Sciatic nerve (tissue), 2 donors: ENCODE measurements around the gene SERINC5. TPM values are rescaled to one million over a fixed set of nuclear protein-coding genes. Genes with fewer than 3 reads are reported as not detected.
A peak's percentile ranks its signal among the peaks of the same experiment; 100 is the strongest.
"Not testable (repeated sequence)": the region's sequence is repeated elsewhere in the genome, so short reads cannot be mapped to it uniquely, and the experiment has no call there.

Source experiments
- ATAC-seq: fragments of 200-7000 bp; cut with Tn5 transposase; one replicate; pipeline ENCODE4 v1.9.1; 2020; ENCODE audit warnings: mild to moderate bottlenecking, moderate library complexity
- DNase-seq: peaks from one replicate; pipeline ENCODE4 v3.0.0-alpha.2; 2020; ENCODE audit warnings: low spot score
- intact Hi-C: fragments of 100-400 bp; cut with DNase I; formaldehyde crosslinking; loops from one replicate; pipeline ENCODE4 v1.14.2; 2022
- total RNA-seq: library from RNA; stranded (reverse); fragmentation: NEBNext Ultra II Directional; extraction: Animal tissue kit (Norgen Biotek cat#: 25700); gene quantifications from one replicate; pipeline ENCODE4 v1.2.1, GENCODE V29; 2021
- donor health status: DM: no; HTN: no; CAD: no.
- donor health status: DM: no; HTN: no; CAD: no.

Gene SERINC5
- total RNA-seq, 1 donor from 2014 or later = 70.2 TPM

DNA sequence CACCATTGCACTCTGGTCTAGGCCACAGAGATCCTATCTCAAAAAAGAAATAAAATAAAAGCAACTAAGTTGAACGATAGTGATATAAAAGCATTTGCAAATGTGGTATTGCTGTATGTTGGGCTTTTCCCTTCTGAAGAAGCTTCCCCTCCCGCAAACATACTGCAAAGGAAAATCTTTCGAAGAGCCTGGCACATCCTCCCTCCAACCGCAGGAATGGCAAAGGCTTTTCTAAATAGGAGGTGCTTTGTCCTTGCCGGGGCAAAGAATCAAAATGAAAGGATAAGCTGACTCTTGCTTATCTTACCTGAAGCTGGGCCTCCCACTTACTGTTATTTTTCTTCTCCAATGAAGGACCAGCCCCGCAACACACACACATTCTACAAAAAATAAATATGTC, 45.8 kb downstream of the SERINC5 start:
- intact Hi-C loops = no loop called here
- ATAC-seq = no peak

DNA sequence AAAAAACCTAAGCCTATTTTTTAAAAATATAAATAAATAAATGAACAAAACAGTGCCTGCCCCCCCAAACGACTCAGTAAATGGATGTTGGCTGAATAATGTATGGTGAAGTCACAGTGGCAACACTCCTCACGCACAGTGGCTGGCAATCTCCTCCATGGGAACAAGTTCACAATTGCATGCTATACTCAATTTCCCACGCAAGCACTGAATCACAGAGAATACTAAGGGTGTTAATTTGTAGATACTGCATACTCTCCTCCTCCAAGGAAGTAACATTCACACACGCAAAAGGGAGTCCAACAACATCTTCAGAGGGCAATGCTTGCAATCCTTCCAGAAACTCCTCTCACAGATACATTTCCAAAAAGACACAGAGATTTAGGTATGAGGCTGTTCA, 47.5 kb downstream of the SERINC5 start:
- ATAC-seq = no peak
- intact Hi-C loops = no loop called here

More for the DNA sequence above, 45.8 kb downstream of the SERINC5 start:
- DNase-seq = no peak

DNA sequence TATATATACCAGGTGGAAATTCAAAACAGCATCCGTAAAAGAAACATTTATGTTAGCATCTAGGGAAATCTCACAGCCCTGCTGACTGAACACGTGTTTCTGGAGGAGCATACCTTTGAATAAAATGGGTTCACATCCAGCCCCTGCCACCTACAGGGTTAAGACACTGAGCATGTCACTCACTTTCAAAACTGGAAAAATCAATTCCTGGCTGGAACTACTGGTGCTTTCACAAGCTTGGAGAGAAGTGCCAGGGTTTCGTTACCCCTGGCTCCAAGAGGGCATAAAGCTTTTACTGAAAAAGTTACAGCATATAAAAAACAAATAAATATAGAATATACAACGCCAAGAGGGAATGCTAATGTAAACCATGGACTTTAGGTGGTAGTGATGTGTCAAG, 48.0 kb downstream of the SERINC5 start:
- ATAC-seq (no peak), DNase-seq (no peak)
- intact Hi-C loops = no loop called here

More for the DNA sequence above, 47.5 kb downstream of the SERINC5 start:
- no peak for DNase-seq

DNA sequence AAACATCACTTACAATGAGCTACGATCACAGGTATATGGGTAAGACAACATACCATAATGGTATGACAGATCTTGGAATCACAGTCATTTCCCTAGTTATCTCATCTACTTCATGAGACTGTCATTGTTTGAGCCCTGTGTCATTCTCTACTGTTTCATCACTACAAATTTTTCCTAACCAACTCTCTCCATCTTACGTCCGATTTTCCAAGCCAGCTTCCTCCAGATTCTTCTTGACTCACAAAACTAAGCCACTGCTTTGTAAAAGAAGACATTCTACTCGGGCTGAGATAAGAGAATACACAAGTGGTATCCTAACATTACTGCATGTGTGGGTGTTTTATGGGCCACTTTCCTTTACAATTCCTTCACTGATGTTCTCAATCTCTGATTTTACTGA, 49.6 kb downstream of the SERINC5 start:
- DNase-seq = no peak
- intact Hi-C loops = no loop called here
- ATAC-seq = peak; percentile 47

DNA sequence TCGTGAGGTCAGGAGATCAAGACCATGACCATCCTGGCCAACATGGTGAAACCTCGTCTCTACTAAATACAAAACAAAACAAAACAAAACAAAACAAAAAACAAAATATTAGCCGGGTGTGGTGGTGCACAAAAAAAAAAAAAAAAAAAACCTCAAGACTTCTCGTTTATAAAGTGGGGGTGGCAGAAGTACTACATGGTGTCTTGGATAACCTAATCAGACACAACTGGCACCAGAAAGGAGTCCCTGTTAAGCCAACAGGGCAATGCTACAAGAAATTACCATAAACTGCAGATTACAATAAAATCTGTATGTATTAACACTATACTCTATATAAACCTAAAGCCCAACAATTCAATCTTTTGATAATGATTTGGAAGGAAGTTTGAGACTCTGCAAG, 50.0 kb downstream of the SERINC5 start:
- ATAC-seq = no peak
- no peak for DNase-seq
- intact Hi-C loops = no loop called here

DNA sequence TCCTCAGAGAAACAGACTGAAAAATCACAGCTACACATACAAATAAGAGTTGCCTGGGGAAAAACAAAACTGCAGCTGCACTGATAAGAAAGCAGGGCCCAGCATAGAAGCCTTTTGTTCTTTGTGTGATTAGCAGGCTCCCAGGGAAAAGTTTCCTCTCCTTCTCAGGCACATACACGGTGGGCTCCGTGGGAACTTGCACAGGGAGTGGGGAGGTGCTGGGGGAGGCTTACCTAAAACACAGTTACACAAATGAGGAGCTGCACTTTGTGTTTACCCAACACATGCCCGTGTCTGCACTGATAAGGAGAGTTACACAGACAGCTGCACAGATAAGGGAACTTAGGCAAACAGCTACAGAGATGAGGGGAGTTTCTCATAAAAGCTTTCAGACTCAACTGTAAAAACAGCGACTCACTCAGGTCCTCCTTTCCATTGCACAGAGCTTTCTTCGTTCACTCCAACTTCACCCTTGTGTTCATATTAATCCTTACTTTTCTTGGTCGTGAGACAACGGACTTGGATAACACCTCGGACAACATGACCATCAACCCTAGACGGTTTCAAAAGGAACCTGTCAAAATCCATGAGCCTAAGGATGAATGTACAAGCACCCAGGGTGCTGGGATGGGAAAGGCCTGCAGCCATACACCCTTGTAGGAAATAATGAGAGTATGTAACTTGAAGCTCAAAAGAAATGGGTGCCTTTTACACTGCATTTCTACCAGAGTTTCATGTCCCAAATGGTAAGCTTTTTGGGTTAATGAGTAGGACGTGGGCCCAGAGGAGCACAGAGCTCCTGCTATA, 50.8 kb downstream of the SERINC5 start:
- ATAC-seq = peak; percentile 69

DNA sequence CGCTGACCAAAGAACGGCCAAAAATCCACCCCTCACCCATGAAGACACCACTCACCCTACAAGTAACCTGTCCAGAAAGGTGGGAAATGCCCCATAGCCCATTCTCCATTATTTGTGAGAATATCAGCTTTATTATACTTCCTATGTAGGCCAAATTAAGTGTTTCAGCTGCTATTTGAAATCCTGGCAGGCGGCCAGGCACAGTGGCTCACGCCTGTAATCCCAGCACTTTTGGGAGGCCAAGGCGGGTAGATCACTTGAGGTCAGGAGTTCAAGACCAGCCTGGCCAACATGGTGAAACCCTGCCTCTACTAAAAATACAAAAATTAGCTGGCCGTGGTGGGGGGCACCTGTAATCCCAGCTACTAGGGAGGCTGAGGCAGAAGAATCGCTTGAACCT, 54.1 kb downstream of the SERINC5 start:
- DNase-seq, intact Hi-C loops, ATAC-seq: not testable (repeated sequence)

More for the DNA sequence above, 50.8 kb downstream of the SERINC5 start:
- DNase-seq = no peak
- intact Hi-C loops = no loop called here

DNA sequence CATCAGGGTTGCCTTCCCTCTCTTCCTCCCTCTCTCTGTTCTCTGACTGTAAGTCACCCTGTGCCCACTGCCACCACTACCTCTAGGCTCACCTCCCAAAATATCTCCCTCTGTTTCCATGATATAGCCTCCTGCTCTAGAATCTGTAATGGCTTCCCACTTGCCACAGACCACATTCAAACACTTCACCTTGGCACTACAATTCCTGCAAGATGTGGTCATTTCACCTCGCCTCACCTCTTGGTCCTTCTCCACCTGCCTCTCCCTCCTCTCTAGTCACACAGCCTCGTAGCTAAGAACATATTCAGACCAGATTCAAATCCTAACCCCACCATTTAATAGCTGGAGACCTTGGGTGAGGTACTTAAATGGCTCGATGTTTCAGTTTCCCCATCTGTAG, 56.9 kb downstream of the SERINC5 start:
- no peak for DNase-seq
- intact Hi-C loops = no loop called here
- ATAC-seq = no peak

DNA sequence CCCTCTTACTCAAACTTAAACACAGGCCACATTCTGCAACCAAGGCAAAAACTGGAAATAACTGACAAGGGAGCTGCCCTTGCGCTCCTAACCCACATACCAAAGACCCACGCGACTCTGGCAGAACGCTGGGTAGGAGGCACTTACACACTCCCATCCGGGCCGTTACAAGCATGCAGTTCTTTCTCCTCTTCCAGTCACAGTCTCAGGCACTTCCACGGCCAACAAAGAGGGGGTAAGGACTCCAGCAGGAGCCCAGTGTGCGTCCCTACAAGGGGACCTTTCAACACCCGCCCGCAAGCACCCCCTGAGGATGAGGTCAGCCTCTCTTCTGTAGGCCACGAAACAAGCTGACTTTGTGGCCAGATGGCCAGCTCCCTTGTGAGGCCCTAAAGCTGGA, 57.4 kb downstream of the SERINC5 start:
- ATAC-seq (peak; percentile 91), DNase-seq (peak; percentile 80)
- intact Hi-C loops = no loop called here

DNA sequence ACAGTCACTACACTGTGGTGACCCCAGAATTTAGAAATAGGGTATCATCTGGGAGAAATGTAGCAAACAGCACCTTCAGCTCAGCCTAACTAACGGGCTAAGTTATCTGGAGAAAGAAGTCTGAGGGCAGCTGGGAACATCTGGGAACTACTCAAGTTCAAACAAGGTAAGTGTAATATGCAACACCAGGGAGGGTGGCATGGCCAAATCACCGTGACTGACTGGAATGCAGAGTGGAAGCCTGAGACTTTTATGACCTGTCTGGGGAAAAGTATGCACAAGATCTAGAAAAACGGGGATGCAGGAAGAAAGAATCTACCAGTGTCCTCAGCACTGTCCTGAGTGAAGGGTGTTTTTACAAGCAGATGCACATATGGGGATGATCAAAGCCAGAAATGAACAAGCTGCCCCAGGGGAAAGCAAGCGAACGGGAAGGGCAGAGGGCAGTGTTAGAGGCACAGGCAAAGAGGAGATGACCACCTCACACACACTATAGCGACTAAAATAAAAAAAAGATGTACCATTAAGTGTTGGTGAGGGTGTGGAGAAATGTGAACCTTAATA, 59.9 kb downstream of the SERINC5 start:
- ATAC-seq (no peak), DNase-seq (no peak)
- intact Hi-C loops = no loop called here

DNA sequence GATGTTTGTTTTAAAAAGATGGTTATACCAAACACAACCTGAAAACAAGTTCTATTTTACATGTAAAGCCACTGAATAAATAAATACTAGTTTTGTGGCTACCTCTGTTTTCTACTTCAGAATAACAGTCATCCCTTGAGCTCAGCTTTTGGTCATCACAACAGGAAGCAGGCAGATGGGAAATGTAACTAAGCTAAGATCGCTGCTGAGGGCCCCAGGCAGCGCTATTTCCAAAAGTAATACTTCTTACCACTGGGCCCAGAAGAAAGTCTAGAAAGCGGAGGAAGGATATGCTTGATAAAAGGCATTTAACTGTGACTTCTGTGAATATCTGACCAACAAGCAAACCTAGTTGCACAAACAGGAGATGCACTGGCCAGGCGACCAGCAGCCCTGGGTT, 61.4 kb downstream of the SERINC5 start:
- ATAC-seq (no peak), DNase-seq (no peak)
- intact Hi-C loops = no loop called here

DNA sequence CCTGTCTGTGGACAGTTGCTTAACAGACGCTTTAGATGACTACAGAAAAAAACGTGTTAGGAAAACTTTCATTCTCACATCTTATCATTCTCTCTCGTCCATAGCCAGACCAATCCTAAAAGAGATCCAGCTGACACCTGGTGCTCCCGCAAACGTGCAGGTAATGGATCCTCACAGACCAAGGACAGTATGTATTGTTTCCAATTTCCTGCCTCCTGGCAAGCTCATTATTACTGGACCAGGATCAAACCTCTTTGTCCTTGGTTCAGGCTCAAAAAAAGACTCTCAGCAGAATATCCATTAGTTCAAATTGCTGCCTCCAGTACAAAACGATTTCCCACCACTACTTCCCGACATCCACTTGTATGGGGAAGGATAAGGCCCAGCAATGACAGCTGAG, 62.4 kb downstream of the SERINC5 start:
- intact Hi-C loops = no loop called here
- DNase-seq = no peak

DNA sequence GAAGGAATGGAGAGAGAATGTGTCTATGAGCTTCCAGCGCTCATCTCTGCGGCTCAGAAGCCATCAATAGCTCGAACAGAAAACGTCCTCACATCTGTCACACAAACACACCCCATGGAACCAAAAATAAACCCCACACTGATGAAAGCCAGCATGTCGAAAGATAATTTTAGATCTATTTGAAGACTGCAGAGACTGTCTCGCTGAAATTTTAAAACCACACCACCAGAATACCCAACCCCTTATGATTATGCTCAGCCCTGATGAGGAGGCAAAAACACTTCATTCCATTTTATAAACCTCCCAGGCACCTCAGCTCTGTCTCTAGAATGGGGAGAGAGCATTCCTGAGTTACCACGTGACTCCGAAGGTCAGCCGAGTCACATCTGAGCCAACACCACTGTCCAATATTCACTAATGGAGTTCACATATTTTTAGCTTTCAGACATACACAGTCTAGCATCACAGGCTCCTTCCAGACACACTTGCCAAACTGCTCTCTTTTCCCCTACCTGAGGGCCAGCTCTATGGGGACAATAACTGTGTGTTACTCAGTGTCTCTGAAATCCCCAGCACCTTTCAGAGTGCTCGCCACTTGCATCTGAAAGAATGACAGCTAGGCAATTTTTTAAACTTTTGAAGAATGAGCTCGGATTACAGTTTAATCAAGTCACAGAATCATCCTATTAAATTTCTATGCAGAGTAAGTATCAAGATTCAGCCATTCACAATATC, 63.2 kb downstream of the SERINC5 start:
- no peak for DNase-seq
- intact Hi-C loops = no loop called here

More for the DNA sequence above, 62.4 kb downstream of the SERINC5 start:
- ATAC-seq = no peak

DNA sequence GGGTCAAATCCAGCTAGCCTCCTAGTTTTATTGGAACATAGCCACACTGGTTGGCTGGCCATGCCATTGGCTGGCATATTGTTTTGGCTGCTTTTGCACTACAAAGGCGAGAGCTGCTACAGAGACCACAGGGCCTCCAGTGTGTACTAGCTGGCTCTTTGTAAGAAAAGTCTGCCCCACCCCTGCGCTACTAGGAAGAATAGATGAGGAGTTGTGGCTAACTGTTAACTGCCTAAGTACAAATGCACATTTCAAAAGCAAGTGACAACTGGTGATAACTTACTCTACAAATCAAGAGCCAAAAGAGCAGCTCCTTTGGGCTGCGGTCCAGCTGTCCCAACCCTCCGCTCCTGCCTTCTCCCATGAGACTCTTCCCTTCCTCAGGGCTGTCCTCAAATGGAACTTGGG, 63.9 kb downstream of the SERINC5 start:
- DNase-seq = no peak
- peak; percentile 79 for ATAC-seq
- intact Hi-C loops = no loop called here

More for the DNA sequence above, 63.2 kb downstream of the SERINC5 start:
- ATAC-seq = peak; percentile 61

DNA sequence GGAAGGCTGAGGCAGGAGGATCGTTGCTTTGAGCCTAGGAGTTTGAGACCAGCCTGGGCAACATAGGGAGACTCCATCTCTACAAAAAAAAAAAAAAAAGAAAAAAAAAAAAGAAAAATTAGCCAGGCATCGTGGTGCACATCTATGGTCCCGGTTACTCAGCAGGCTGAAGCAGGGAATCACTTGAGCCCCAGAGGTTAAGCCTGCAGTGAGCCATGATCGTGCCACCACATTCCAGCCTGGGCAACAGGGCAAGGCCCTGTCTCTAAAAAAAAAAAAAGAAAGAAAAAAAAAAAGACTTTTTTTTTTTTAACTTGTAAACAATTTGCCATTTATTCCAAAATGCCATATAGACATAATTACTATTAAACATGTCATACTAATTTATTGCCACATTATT, 64.5 kb downstream of the SERINC5 start:
- intact Hi-C loops = no loop called here
- no peak for DNase-seq
- ATAC-seq = no peak

DNA sequence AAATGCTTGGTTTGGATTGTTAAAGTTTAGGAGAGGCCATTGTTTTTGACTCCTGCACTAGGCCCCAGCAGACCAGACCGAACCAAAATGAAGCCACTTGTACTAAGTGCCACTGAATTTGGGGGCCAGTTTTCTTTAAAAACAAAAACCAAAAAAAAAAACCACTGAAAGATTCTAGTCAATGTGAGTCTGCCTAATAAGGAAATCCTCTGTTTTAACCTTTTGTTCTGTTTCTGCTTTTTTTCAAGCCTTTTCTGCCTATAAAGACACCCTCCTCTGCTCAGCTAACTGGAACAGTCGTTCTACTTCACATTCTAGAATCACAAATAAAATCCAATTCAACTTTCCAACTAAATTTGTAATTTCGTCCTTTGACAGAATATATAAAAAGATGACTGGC, 64.9 kb downstream of the SERINC5 start:
- no peak for DNase-seq
- intact Hi-C loops = no loop called here
- ATAC-seq = no peak

DNA sequence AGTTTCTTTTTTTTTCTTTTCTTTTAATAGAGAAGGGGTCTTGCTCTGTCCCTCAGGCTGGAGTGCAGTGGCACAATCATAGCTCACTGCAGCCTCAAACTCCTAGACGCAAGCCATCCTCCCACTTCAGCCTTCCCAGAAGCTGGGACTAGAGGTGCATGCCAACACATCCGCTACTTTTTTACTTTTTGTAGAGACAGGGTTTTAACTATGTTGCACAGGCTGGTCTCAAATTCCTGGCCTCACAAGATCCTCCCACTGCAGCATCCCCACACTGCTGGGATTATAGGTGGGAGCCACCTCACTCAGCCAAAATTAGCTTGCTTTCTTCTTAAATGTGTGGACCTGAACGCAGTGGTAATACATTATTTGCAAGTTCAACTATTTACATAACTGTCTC, 66.1 kb downstream of the SERINC5 start:
- ATAC-seq = no peak
- DNase-seq = no peak
- intact Hi-C loops = no loop called here

DNA sequence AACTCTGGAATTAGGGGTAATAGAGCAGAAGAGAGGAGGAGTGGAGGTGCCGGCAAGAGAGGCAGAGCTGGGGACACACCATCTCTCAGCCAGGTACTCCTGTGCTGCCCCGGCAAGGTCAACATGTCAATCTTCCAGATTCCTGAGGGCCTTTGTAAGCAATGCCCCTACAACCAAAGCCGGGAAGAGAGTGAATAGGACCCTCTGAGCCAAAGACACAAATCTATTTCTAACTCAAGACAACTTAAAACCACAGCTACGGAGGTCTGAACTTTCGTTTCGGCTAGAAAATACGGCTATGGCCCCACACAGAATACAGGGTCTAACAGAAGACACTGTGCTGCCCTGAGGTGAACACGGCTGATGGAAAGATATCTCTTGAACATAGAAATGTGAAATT, 66.6 kb downstream of the SERINC5 start:
- intact Hi-C loops = no loop called here
- DNase-seq = no peak
- no peak for ATAC-seq

DNA sequence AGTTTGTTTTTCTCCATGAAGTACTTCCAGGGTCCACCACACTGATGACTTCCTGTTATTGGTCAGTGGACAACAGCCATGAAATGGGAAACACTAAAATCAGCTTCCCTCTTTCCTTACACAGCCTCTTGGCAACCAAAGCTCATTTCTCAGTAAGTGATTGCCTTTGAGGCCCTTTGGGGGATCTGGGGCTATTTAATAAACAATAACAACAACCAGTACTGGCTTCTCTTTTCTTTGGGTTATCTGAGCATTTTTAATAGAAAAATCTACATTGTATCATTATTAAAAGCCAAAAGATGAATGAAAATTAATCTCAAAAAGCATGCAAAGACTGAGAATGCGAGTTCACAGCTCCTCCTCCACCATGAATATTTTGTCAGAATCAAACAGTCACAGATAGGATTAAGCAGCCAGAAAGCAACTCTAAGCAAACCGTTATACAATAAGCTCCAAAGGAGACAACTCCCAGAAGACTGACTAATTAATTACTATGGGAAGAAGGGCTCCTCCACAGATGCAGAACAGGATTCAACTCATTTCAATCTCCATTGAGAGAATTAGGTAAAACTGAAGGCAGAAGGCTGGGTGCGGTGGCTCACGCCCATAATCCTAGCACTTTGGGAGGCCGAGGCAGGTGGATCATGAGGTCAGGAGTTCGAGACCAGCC, 68.3 kb downstream of the SERINC5 start:
- DNase-seq (no peak), ATAC-seq (no peak)
- intact Hi-C loops = no loop called here
